HepG2 (cell line): ENCODE measurements around the gene PLEKHA6. TPM values are rescaled to one million over a fixed set of nuclear protein-coding genes. Genes with fewer than 3 reads are reported as not detected.

ENCODE experiments used
- ARNT ChIP-seq: fragments of 450-650 bp; IDR thresholded peaks from 2 replicates; pipeline ENCODE4 v1.6.1; 2017
- CREB1 ChIP-seq, 2 experiments: fragments of 450-650 bp in 1 of 2; IDR thresholded peaks; 2 replicates each; pipeline ENCODE4 v1.6.1; 2016 to 2017; ENCODE audit warnings: control low read depth in 1 of 2, mild to moderate bottlenecking in 1 of 2, missing compliant biosample characterization in 1 of 2, missing genetic modification characterization in 1 of 2
- ETV5 ChIP-seq: IDR thresholded peaks from 2 replicates; pipeline ENCODE4 v1.6.1; 2018; ENCODE audit warnings: missing biosample characterization, missing genetic modification reagents, inconsistent platforms, borderline replicate concordance
- HDAC1 ChIP-seq: sonication (generic); formaldehyde crosslinking; IDR thresholded peaks from 2 replicates; pipeline ENCODE4 v1.5.1; 2020; ENCODE audit warnings: mild to moderate bottlenecking, missing genetic modification reagents
- JDP2 ChIP-seq: sonication (generic); formaldehyde crosslinking; IDR thresholded peaks from 2 replicates; pipeline ENCODE4 v1.8.1; 2022; ENCODE audit warnings: missing genetic modification reagents, borderline replicate concordance
- NR2F1 ChIP-seq, 2 experiments: fragments of 450-650 bp in 1 of 2; formaldehyde crosslinking in 1 of 2; IDR thresholded peaks; 2 replicates each; pipeline versions ENCODE4 v1.5.0 to v1.6.1; 2016 to 2020; ENCODE audit warnings: mild to moderate bottlenecking in 1 of 2, missing compliant biosample characterization in 1 of 2, missing genetic modification reagents in 1 of 2, moderate library complexity in 1 of 2
- PAX8 ChIP-seq: sonication (generic); formaldehyde crosslinking; IDR thresholded peaks from 2 replicates; pipeline ENCODE4 v1.8.0; 2022; ENCODE audit warnings: mild to moderate bottlenecking, missing genetic modification reagents, borderline replicate concordance
- PPARG ChIP-seq: conservative IDR thresholded peaks from 2 replicates; pipeline ENCODE4 v1.6.1; 2016; ENCODE audit warnings: missing biosample characterization, missing genetic modification reagents
- RXRA ChIP-seq: sonication (generic); formaldehyde crosslinking; IDR thresholded peaks from 2 replicates; pipeline ENCODE4 v1.5.1; 2020; ENCODE audit warnings: missing genetic modification reagents
- polyA plus RNA-seq, 8 experiments: library from polyadenylated mRNA; depleted of rRNA in 3 of 8; stranded (reverse) in 7 of 8; unstranded in 1 of 8; fragments of >200 nt; fragmentation: Illumina TruSeq in 4 of 8; extraction: Trizol in 4 of 8; gene quantifications; 2 replicates each; pipeline versions ENCODE4 v1.2.1 to v1.2.3, GENCODE V29; 2011 to 2016; ENCODE audit warnings: low read depth in 4 of 8, missing spikeins in 1 of 8, mixed read lengths in 1 of 8; ENCODE audit not compliant: insufficient read depth in 1 of 8
- total RNA-seq, 5 experiments: library from RNA; depleted of rRNA; stranded (reverse); fragments of >200 nt; fragmentation: Illumina TruSeq; extraction: Trizol; gene quantifications; 2 replicates each; pipeline ENCODE4 v1.2.3, GENCODE V29; 2016; ENCODE audit warnings: low read depth in 1 of 5
- TF ChIP-seq, protein P1 (sequence below): sonication (generic); formaldehyde crosslinking; IDR thresholded peaks from 2 replicates; pipeline ENCODE4 v1.4.0; 2020; ENCODE audit warnings: missing genetic modification reagents, borderline replicate concordance
- TF ChIP-seq, protein P2 (sequence below): sonication (generic); formaldehyde crosslinking; IDR thresholded peaks from 2 replicates; pipeline ENCODE4 v1.9.0; 2021; ENCODE audit warnings: mild to moderate bottlenecking, missing genetic modification reagents
- TF ChIP-seq, protein P3 (sequence below): sonication (generic); formaldehyde crosslinking; IDR thresholded peaks from 2 replicates; pipeline ENCODE4 v1.4.0; 2020; ENCODE audit warnings: missing genetic modification reagents
- TF ChIP-seq, protein P4 (sequence below): sonication (generic); formaldehyde crosslinking; IDR thresholded peaks from 2 replicates; pipeline ENCODE4 v1.5.1; 2020; ENCODE audit warnings: mild to moderate bottlenecking, missing genetic modification reagents, moderate library complexity

The PLEKHA6 gene
- total and polyA plus RNA-seq, 2 of the 13 experiments (the other 11 are each of a cell fraction or from before 2014, with no cell fraction given) = 5.3 to 11.4 TPM

DNA sequence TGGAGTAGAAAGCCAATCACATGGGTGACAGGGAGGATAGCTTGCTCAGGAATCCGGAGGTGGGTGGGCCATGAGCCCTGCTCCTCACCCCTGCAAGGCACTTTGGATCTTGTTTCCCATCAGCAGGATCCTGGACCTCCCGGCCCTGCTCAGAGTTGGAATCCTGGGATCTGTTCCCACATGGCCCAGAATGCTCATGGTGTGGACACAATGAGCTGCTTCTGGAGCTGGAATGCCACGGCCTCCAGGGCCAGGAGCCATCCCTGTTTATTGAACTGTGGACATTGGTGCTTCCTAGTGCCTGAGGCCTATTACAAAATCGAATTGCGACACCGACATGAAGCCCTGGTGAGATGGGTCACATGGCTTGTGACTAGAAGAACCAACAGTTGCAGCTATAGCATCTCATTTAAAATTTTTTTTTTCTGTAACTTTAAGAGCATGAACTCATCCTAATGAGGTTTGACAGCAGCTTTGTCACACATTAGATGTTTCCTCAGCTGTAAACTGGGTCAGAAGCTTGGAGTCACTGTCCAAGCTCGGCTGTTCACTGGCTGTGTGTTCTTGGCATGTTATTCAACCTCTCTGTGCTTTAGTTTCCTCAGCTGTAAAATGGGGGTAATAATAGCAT, 105.6 kb downstream of the PLEKHA6 start (continued):
- TF ChIP-seq, protein P1, sequence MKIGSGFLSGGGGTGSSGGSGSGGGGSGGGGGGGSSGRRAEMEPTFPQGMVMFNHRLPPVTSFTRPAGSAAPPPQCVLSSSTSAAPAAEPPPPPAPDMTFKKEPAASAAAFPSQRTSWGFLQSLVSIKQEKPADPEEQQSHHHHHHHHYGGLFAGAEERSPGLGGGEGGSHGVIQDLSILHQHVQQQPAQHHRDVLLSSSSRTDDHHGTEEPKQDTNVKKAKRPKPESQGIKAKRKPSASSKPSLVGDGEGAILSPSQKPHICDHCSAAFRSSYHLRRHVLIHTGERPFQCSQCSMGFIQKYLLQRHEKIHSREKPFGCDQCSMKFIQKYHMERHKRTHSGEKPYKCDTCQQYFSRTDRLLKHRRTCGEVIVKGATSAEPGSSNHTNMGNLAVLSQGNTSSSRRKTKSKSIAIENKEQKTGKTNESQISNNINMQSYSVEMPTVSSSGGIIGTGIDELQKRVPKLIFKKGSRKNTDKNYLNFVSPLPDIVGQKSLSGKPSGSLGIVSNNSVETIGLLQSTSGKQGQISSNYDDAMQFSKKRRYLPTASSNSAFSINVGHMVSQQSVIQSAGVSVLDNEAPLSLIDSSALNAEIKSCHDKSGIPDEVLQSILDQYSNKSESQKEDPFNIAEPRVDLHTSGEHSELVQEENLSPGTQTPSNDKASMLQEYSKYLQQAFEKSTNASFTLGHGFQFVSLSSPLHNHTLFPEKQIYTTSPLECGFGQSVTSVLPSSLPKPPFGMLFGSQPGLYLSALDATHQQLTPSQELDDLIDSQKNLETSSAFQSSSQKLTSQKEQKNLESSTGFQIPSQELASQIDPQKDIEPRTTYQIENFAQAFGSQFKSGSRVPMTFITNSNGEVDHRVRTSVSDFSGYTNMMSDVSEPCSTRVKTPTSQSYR = peak; percentile 14; the same call in 1 of the 2 replicates
- TF ChIP-seq JDP2 (no peak), PPARG (CRISPR knock-in tag) (peak; percentile 42), HDAC1 (CRISPR knock-in tag) (peak; percentile 82), PAX8 (CRISPR knock-in tag) (no peak), NR2F1 (CRISPR knock-in tag; IDR thresholded peaks at IDR 0.05) (no peak; a peak in 1 of 4 replicates), ARNT (no peak), ETV5 (CRISPR knock-in tag) (peak; percentile 48; the same call in 1 of the 2 replicates), CREB1 (IDR thresholded peaks at IDR 0.05) (peak; percentile 15; the same call in 1 of the 2 replicates), CREB1 (CRISPR knock-in tag; IDR thresholded peaks at IDR 0.05) (peak; percentile 64), RXRA (CRISPR knock-in tag) (peak; percentile 78; the same call in 1 of the 2 replicates)
- TF ChIP-seq, protein P2, sequence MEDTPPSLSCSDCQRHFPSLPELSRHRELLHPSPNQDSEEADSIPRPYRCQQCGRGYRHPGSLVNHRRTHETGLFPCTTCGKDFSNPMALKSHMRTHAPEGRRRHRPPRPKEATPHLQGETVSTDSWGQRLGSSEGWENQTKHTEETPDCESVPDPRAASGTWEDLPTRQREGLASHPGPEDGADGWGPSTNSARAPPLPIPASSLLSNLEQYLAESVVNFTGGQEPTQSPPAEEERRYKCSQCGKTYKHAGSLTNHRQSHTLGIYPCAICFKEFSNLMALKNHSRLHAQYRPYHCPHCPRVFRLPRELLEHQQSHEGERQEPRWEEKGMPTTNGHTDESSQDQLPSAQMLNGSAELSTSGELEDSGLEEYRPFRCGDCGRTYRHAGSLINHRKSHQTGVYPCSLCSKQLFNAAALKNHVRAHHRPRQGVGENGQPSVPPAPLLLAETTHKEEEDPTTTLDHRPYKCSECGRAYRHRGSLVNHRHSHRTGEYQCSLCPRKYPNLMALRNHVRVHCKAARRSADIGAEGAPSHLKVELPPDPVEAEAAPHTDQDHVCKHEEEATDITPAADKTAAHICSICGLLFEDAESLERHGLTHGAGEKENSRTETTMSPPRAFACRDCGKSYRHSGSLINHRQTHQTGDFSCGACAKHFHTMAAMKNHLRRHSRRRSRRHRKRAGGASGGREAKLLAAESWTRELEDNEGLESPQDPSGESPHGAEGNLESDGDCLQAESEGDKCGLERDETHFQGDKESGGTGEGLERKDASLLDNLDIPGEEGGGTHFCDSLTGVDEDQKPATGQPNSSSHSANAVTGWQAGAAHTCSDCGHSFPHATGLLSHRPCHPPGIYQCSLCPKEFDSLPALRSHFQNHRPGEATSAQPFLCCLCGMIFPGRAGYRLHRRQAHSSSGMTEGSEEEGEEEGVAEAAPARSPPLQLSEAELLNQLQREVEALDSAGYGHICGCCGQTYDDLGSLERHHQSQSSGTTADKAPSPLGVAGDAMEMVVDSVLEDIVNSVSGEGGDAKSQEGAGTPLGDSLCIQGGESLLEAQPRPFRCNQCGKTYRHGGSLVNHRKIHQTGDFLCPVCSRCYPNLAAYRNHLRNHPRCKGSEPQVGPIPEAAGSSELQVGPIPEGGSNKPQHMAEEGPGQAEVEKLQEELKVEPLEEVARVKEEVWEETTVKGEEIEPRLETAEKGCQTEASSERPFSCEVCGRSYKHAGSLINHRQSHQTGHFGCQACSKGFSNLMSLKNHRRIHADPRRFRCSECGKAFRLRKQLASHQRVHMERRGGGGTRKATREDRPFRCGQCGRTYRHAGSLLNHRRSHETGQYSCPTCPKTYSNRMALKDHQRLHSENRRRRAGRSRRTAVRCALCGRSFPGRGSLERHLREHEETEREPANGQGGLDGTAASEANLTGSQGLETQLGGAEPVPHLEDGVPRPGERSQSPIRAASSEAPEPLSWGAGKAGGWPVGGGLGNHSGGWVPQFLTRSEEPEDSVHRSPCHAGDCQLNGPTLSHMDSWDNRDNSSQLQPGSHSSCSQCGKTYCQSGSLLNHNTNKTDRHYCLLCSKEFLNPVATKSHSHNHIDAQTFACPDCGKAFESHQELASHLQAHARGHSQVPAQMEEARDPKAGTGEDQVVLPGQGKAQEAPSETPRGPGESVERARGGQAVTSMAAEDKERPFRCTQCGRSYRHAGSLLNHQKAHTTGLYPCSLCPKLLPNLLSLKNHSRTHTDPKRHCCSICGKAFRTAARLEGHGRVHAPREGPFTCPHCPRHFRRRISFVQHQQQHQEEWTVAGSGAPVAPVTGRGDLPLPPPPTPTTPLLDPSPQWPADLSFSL (CRISPR knock-in tag) = no peak
- TF ChIP-seq, protein P3, sequence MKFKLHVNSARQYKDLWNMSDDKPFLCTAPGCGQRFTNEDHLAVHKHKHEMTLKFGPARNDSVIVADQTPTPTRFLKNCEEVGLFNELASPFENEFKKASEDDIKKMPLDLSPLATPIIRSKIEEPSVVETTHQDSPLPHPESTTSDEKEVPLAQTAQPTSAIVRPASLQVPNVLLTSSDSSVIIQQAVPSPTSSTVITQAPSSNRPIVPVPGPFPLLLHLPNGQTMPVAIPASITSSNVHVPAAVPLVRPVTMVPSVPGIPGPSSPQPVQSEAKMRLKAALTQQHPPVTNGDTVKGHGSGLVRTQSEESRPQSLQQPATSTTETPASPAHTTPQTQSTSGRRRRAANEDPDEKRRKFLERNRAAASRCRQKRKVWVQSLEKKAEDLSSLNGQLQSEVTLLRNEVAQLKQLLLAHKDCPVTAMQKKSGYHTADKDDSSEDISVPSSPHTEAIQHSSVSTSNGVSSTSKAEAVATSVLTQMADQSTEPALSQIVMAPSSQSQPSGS (CRISPR knock-in tag) = peak; percentile 47; the same call in 1 of the 2 replicates
- TF ChIP-seq, protein P4, sequence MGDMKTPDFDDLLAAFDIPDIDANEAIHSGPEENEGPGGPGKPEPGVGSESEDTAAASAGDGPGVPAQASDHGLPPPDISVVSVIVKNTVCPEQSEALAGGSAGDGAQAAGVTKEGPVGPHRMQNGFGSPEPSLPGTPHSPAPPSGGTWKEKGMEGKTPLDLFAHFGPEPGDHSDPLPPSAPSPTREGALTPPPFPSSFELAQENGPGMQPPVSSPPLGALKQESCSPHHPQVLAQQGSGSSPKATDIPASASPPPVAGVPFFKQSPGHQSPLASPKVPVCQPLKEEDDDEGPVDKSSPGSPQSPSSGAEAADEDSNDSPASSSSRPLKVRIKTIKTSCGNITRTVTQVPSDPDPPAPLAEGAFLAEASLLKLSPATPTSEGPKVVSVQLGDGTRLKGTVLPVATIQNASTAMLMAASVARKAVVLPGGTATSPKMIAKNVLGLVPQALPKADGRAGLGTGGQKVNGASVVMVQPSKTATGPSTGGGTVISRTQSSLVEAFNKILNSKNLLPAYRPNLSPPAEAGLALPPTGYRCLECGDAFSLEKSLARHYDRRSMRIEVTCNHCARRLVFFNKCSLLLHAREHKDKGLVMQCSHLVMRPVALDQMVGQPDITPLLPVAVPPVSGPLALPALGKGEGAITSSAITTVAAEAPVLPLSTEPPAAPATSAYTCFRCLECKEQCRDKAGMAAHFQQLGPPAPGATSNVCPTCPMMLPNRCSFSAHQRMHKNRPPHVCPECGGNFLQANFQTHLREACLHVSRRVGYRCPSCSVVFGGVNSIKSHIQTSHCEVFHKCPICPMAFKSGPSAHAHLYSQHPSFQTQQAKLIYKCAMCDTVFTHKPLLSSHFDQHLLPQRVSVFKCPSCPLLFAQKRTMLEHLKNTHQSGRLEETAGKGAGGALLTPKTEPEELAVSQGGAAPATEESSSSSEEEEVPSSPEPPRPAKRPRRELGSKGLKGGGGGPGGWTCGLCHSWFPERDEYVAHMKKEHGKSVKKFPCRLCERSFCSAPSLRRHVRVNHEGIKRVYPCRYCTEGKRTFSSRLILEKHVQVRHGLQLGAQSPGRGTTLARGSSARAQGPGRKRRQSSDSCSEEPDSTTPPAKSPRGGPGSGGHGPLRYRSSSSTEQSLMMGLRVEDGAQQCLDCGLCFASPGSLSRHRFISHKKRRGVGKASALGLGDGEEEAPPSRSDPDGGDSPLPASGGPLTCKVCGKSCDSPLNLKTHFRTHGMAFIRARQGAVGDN (CRISPR knock-in tag) = peak; percentile 94
